ENCODE results near the gene MSS51.
A peak's percentile ranks its signal among the peaks of the same experiment; 100 is the strongest.
"Not testable (repeated sequence)": the region's sequence is repeated elsewhere in the genome, so short reads cannot be mapped to it uniquely, and the experiment has no call there.

Gene MSS51

GRCh38 chr10:73406846-73407245, 26.5 kb downstream of the MSS51 start:
- DNase-seq (ENCODE audit: low read depth): no peak
- TF ChIP-seq MAX (IDR thresholded peaks at IDR 0.05; ENCODE audit: low read depth, low read length): no peak
- no peak for TF ChIP-seq CTCF (IDR thresholded peaks at IDR 0.05; ENCODE audit: low read depth, low read length)
- TF ChIP-seq MYC (IDR thresholded peaks at IDR 0.05; ENCODE audit: low read depth, low read length): no peak
- no peak for TF ChIP-seq POLR2A (IDR thresholded peaks at IDR 0.05; ENCODE audit: extremely low read depth, insufficient read length)
- H3K4me3 ChIP-seq (ENCODE audit: low read depth, low read length): no peak overlapping the region

- H3K4me3 ChIP-seq (ENCODE audit: low read depth, low read length): no peak overlapping the region
- TF ChIP-seq POLR2A (IDR thresholded peaks at IDR 0.05; ENCODE audit: extremely low read depth, insufficient read length): no peak
- TF ChIP-seq MAX (IDR thresholded peaks at IDR 0.05; ENCODE audit: low read depth, low read length): no peak
- TF ChIP-seq MYC (IDR thresholded peaks at IDR 0.05; ENCODE audit: low read depth, low read length): no peak
- TF ChIP-seq CTCF (IDR thresholded peaks at IDR 0.05; ENCODE audit: low read depth, low read length): no peak
- no peak for DNase-seq (ENCODE audit: low read depth)
Observed at GRCh38 chr10:73405556-73405955, 27.8 kb downstream of the MSS51 start.

GRCh38 chr10:73404690-73405089, 28.7 kb downstream of the MSS51 start:
- TF ChIP-seq POLR2A (IDR thresholded peaks at IDR 0.05; ENCODE audit: extremely low read depth, insufficient read length) (no peak), MYC (IDR thresholded peaks at IDR 0.05; ENCODE audit: low read depth, low read length) (no peak), CTCF (IDR thresholded peaks at IDR 0.05; ENCODE audit: low read depth, low read length) (no peak), MAX (IDR thresholded peaks at IDR 0.05; ENCODE audit: low read depth, low read length) (no peak)
- DNase-seq (ENCODE audit: low read depth): no peak
- H3K4me3 ChIP-seq (ENCODE audit: low read depth, low read length): no peak overlapping the region

- DNase-seq (ENCODE audit: low read depth): no peak
- TF ChIP-seq MAX (IDR thresholded peaks at IDR 0.05; ENCODE audit: low read depth, low read length) (no peak), POLR2A (IDR thresholded peaks at IDR 0.05; ENCODE audit: extremely low read depth, insufficient read length) (no peak), MYC (IDR thresholded peaks at IDR 0.05; ENCODE audit: low read depth, low read length) (no peak), CTCF (IDR thresholded peaks at IDR 0.05; ENCODE audit: low read depth, low read length) (no peak)
- no peak overlapping the region for H3K4me3 ChIP-seq (ENCODE audit: low read depth, low read length)
Observed at GRCh38 chr10:73401636-73402035, 31.7 kb downstream of the MSS51 start.

- no peak for TF ChIP-seq POLR2A (IDR thresholded peaks at IDR 0.05; ENCODE audit: extremely low read depth, insufficient read length)
- no peak for TF ChIP-seq MAX (IDR thresholded peaks at IDR 0.05; ENCODE audit: low read depth, low read length)
- no peak for TF ChIP-seq MYC (IDR thresholded peaks at IDR 0.05; ENCODE audit: low read depth, low read length)
- TF ChIP-seq CTCF (IDR thresholded peaks at IDR 0.05; ENCODE audit: low read depth, low read length): no peak
- H3K4me3 ChIP-seq (ENCODE audit: low read depth, low read length): no peak overlapping the region
- no peak for DNase-seq (ENCODE audit: low read depth)
Observed at GRCh38 chr10:73399063-73399462, 34.3 kb downstream of the MSS51 start.

- no peak overlapping the region for H3K4me3 ChIP-seq (ENCODE audit: low read depth, low read length)
- DNase-seq (ENCODE audit: low read depth): no peak
- TF ChIP-seq CTCF (IDR thresholded peaks at IDR 0.05; ENCODE audit: low read depth, low read length): peak; percentile 21
- no peak for TF ChIP-seq MAX (IDR thresholded peaks at IDR 0.05; ENCODE audit: low read depth, low read length)
- TF ChIP-seq MYC (IDR thresholded peaks at IDR 0.05; ENCODE audit: low read depth, low read length): no peak
- TF ChIP-seq POLR2A (IDR thresholded peaks at IDR 0.05; ENCODE audit: extremely low read depth, insufficient read length): no peak
Observed at GRCh38 chr10:73398024-73398423, 35.3 kb downstream of the MSS51 start.

GRCh38 chr10:73394325-73394724, 39.0 kb downstream of the MSS51 start:
- not testable (repeated sequence) for DNase-seq (ENCODE audit: low read depth); H3K4me3 ChIP-seq (ENCODE audit: low read depth, low read length)

Data from NB4 (cell line).